ENCODE data around the gene RHD. TPM values are rescaled to one million over a fixed set of nuclear protein-coding genes. Genes with fewer than 3 reads are reported as not detected.
"Not testable (repeated sequence)": the region's sequence is repeated elsewhere in the genome, so short reads cannot be mapped to it uniquely, and the experiment has no call there.

Gene RHD
- total RNA-seq (not detected), total RNA-seq (0 to 0.29 (median 0) reads per million in 172 experiments)
- polyA plus RNA-seq (2013, experiment 1 of 2): 0.08 TPM
- polyA plus RNA-seq (2013, experiment 2 of 2): 1.0 TPM

DNA sequence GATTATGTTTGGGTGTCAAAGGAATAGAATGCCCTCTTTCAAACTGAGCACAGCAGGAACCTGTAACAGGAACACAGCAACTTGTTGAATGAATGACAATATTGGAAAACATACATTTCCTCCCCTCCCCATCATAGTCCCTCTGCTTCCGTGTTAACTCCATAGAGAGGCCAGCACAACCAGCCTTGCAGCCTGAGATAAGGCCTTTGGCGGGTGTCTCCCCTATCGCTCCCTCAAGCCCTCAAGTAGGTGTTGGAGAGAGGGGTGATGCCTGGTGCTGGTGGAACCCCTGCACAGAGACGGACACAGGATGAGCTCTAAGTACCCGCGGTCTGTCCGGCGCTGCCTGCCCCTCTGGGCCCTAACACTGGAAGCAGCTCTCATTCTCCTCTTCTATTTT, at the start of gene RHD:
Gene RHD, plus strand, starts transcription at position 272 of the 400 bp plus-strand sequence. Its CDS starts 39 bp downstream, at position 311.
- ATAC-seq (ENCODE audit: poor library complexity); CTCF ChIA-PET; H3K27me3 ChIP-seq (ENCODE audit: control insufficient read depth in 1 of 2, insufficient read depth in 2 of 2, low read length in 2 of 2); H3K9me3 ChIP-seq (ENCODE audit: control insufficient read depth in 1 of 2, insufficient read depth in 1 of 2, low read length in 2 of 2); intact Hi-C loops (cut with DNase I, micrococcal nuclease); H3K4me3 Mint-ChIP-seq; H3K27ac Mint-ChIP-seq; H3K27me3 Mint-ChIP-seq; H3K9me3 Mint-ChIP-seq; H3K27ac ChIP-seq (ENCODE audit: low read depth in 1 of 2, low read length in 2 of 2); H3K4me1 ChIP-seq (ENCODE audit: insufficient read depth, low read length); H3K36me3 Mint-ChIP-seq (ENCODE audit: low read depth); POLR2A ChIA-PET; H3K4me1 Mint-ChIP-seq (ENCODE audit: low read depth); DNase-seq; H3K4me3 ChIP-seq (ENCODE audit: low read length); H3K36me3 ChIP-seq (ENCODE audit: insufficient read depth, low read length): not testable (repeated sequence)

GRCh38 chr1:25222606-25223005, 49.7 kb upstream of the RHD start:
- ATAC-seq (ENCODE audit: poor library complexity) (no peak), DNase-seq (no peak)
- no peak overlapping the region for H3K27ac Mint-ChIP-seq
- Histone ChIP-seq H3K36me3 (ENCODE audit: insufficient read depth, low read length) (peaks cover 60% of the 10 kb centered on the region), H3K4me1 (ENCODE audit: insufficient read depth, low read length) (no peaks in the 10 kb centered on the region), H3K9me3 (ENCODE audit: control insufficient read depth in 1 of 2, insufficient read depth in 1 of 2, low read length in 2 of 2) (no peaks in the 10 kb centered on the region), H3K4me3 (ENCODE audit: low read length) (no peak overlapping the region), H3K27ac (ENCODE audit: low read depth in 1 of 2, low read length in 2 of 2) (no peak overlapping the region), H3K27me3 (ENCODE audit: control insufficient read depth in 1 of 2, insufficient read depth in 2 of 2, low read length in 2 of 2) (no peaks in the 10 kb centered on the region)
- no peaks in the 10 kb centered on the region for H3K4me1 Mint-ChIP-seq (ENCODE audit: low read depth)
- TF ChIP-seq CTCF (IDR thresholded peaks at IDR 0.05): no peak
- no peaks in the 10 kb centered on the region for H3K9me3 Mint-ChIP-seq
- ChIA-PET POLR2A (interaction anchor here (1.0 kb wide), 1 partner anchor 10 kb away, joined by 5 read pairs; the partner anchor contains the start of gene SYF2), CTCF (no interaction called here)
- intact Hi-C loops (cut with DNase I, micrococcal nuclease): no loop called here
- peaks cover 70% of the 10 kb centered on the region for H3K36me3 Mint-ChIP-seq (ENCODE audit: low read depth)
- no peaks in the 10 kb centered on the region for H3K27me3 Mint-ChIP-seq
- H3K4me3 Mint-ChIP-seq: no peak overlapping the region

DNA sequence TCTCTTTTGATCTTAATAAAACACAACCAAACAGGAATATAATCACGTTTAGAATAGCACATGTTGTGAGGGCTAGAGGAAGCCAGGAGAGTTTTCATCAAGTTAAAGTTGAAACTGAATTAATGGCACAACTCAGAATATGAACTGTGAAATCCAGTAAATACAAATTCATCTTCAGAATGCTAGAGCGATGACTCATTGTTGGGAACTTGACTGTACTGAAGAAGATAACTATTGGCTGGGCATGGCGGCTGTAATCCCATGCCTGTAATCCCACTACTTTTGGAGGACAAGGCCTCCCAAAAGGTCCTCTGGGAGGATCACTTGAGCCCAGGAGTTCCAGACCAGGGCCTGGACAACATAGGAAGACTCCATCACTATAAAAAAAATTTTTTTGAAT, 48.8 kb upstream of the RHD start:
- intact Hi-C loops (cut with DNase I, micrococcal nuclease): no loop called here
- no peak overlapping the region for H3K27ac Mint-ChIP-seq
- no peaks in the 10 kb centered on the region for H3K4me1 ChIP-seq (ENCODE audit: insufficient read depth, low read length)
- no peak overlapping the region for H3K4me3 Mint-ChIP-seq
- no peaks in the 10 kb centered on the region for H3K4me1 Mint-ChIP-seq (ENCODE audit: low read depth)
- no peaks in the 10 kb centered on the region for H3K9me3 ChIP-seq (ENCODE audit: control insufficient read depth in 1 of 2, insufficient read depth in 1 of 2, low read length in 2 of 2)
- DNase-seq (no peak), ATAC-seq (ENCODE audit: poor library complexity) (no peak)
- H3K27me3 ChIP-seq (ENCODE audit: control insufficient read depth in 1 of 2, insufficient read depth in 2 of 2, low read length in 2 of 2): no peaks in the 10 kb centered on the region
- CTCF ChIA-PET: no interaction called here
- no peaks in the 10 kb centered on the region for H3K27me3 Mint-ChIP-seq
- no peaks in the 10 kb centered on the region for H3K9me3 Mint-ChIP-seq
- no peak overlapping the region for H3K4me3 ChIP-seq (ENCODE audit: low read length)
- peaks cover 68% of the 10 kb centered on the region for H3K36me3 ChIP-seq (ENCODE audit: insufficient read depth, low read length)
- H3K27ac ChIP-seq (ENCODE audit: low read depth in 1 of 2, low read length in 2 of 2): no peak overlapping the region
- POLR2A ChIA-PET: interaction anchor here (1.0 kb wide), 1 partner anchor 9 kb away, joined by 5 read pairs; the partner anchor contains the start of gene SYF2
- peaks cover 75% of the 10 kb centered on the region for H3K36me3 Mint-ChIP-seq (ENCODE audit: low read depth)
- no peak for TF ChIP-seq CTCF (IDR thresholded peaks at IDR 0.05)

Data from CD4-positive, alpha-beta T cell (primary cell).